ENCODE results near the gene SUMO2. TPM values are rescaled to one million over a fixed set of nuclear protein-coding genes. Genes with fewer than 3 reads are reported as not detected.

Gene SUMO2
- polyA plus RNA-seq, 3 donors = 64.9 to 318 (median 282) TPM

DNA sequence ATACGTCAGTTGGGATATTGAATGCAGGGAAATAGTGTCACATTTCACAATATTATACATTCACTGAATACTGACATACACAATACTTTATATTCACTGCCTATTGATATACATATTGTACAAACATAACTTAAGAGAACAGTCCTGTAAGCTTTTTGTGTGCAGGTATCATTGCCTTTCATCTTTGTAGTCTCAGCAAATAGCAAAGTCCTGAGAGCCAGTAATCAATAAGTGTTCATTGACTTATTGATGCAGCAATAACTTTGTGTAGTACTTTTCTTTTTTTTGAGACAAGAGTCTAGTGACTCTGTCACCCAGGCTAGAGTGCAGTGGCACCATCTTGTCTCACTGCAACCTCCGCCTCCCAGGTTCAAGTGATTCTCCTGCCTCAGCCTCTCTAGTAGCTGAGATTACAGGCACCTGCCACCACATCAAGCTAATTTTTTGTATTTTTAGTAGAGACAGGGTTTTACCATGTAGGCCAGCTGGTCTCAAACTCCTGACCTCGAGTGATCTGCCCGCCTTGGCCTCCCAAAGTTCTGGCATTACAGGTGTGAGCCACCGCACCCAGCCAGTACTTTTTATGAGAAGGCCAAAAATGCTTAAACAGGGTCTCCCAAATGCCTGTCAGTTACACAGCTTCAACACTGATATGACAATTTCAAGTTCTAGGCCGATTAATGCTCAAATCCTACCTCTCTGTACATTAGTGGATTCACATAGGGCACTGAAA, 17.3 kb upstream of the SUMO2 start:
- H2AFZ ChIP-seq (ENCODE audit: insufficient read depth, low read depth, low read length, poor library complexity, severe bottlenecking) = no peak overlapping the region
- H3K36me3 ChIP-seq (replicated peaks in 1 of 2; ENCODE audit: control insufficient read depth in 1 of 2, insufficient read depth in 2 of 2, low read length in 2 of 2) = no peaks in the 10 kb centered on the region
- peaks cover 0 to 3% (median 3%) of the 10 kb centered on the region in 3 donors for H3K27me3 Mint-ChIP-seq (ENCODE audit: low read depth in 3 of 3)
- TF ChIP-seq, protein P1, sequence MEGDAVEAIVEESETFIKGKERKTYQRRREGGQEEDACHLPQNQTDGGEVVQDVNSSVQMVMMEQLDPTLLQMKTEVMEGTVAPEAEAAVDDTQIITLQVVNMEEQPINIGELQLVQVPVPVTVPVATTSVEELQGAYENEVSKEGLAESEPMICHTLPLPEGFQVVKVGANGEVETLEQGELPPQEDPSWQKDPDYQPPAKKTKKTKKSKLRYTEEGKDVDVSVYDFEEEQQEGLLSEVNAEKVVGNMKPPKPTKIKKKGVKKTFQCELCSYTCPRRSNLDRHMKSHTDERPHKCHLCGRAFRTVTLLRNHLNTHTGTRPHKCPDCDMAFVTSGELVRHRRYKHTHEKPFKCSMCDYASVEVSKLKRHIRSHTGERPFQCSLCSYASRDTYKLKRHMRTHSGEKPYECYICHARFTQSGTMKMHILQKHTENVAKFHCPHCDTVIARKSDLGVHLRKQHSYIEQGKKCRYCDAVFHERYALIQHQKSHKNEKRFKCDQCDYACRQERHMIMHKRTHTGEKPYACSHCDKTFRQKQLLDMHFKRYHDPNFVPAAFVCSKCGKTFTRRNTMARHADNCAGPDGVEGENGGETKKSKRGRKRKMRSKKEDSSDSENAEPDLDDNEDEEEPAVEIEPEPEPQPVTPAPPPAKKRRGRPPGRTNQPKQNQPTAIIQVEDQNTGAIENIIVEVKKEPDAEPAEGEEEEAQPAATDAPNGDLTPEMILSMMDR (IDR thresholded peaks at IDR 0.05) = no peak
- H3K4me1 Mint-ChIP-seq = peaks cover 7% of the 10 kb centered on the region
- H3K4me3 Mint-ChIP-seq = no peak overlapping the region
- no peak overlapping the region for H3K27ac ChIP-seq (ENCODE audit: low read depth in 1 of 2, low read length in 2 of 2)
- H3K9me3 Mint-ChIP-seq = no peaks in the 10 kb centered on the region
- no peak overlapping the region for H3K9ac ChIP-seq (ENCODE audit: insufficient read depth, low read length, poor library complexity, severe bottlenecking)
- no peaks in the 10 kb centered on the region for H3K36me3 Mint-ChIP-seq
- H3K4me3 ChIP-seq (replicated peaks in 1 of 3; ENCODE audit: low read depth in 2 of 3, low read length in 3 of 3) = no peak overlapping the region
- no peak for DNase-seq
- no peak overlapping the region for H3K4me2 ChIP-seq (replicated peaks; ENCODE audit: extremely low read depth, low read length, poor library complexity, severe bottlenecking)
- no peaks in the 10 kb centered on the region for H4K20me1 ChIP-seq (ENCODE audit: insufficient read depth, low read length)
- peaks cover 6 to 9% of the 10 kb centered on the region in 2 donors for H3K4me1 ChIP-seq (ENCODE audit: control insufficient read depth in 1 of 2, insufficient read depth in 2 of 2, low read length in 2 of 2)
- no peak overlapping the region for H3K27ac Mint-ChIP-seq
- peaks cover 6% of the 10 kb centered on the region for H3K79me2 ChIP-seq (ENCODE audit: insufficient read depth, low read length)
- intact Hi-C loops (cut with micrococcal nuclease) = loop anchor here in 1 of 2 donors (10.0 kb wide), 2 partner anchors 85 to 145 kb away; no protein-coding TSS in a partner anchor
- 91% methylated on average over 3 of the region's 6 CpGs for WGBS (ENCODE audit: insufficient coverage)
- H3K9me3 ChIP-seq (replicated peaks in 1 of 2; ENCODE audit: control insufficient read depth in 1 of 2, insufficient read depth in 1 of 2, low read length in 2 of 2) = no peaks in the 10 kb centered on the region
- H3K27me3 ChIP-seq (ENCODE audit: control insufficient read depth in 2 of 2, insufficient read depth in 2 of 2, low read length in 2 of 2) = no peaks in the 10 kb centered on the region

GRCh38 chr17:75194879-75195278, 12.1 kb upstream of the SUMO2 start:
- H3K27ac Mint-ChIP-seq = no peak overlapping the region
- TF ChIP-seq, protein P1 (IDR thresholded peaks at IDR 0.05) = no peak
- 100% methylated on average over 3 of the region's 5 CpGs for WGBS (ENCODE audit: insufficient coverage)

More at GRCh38 chr17:75194879-75195278, 12.1 kb upstream of the SUMO2 start:
- Mint-ChIP-seq H3K27me3 (ENCODE audit: low read depth in 3 of 3) (peaks cover 0 to 5% (median 3%) of the 10 kb centered on the region in 3 donors), H3K36me3 (no peaks in the 10 kb centered on the region), H3K4me1 (peaks cover 4% of the 10 kb centered on the region), H3K4me3 (no peak overlapping the region), H3K9me3 (no peaks in the 10 kb centered on the region)
- Histone ChIP-seq H3K79me2 (ENCODE audit: insufficient read depth, low read length) (no peaks in the 10 kb centered on the region), H3K4me3 (replicated peaks in 1 of 3; ENCODE audit: low read depth in 2 of 3, low read length in 3 of 3) (no peak overlapping the region), H3K9ac (ENCODE audit: insufficient read depth, low read length, poor library complexity, severe bottlenecking) (no peak overlapping the region), H3K9me3 (replicated peaks in 1 of 2; ENCODE audit: control insufficient read depth in 1 of 2, insufficient read depth in 1 of 2, low read length in 2 of 2) (no peaks in the 10 kb centered on the region), H3K36me3 (replicated peaks in 1 of 2; ENCODE audit: control insufficient read depth in 1 of 2, insufficient read depth in 2 of 2, low read length in 2 of 2) (no peaks in the 10 kb centered on the region), H4K20me1 (ENCODE audit: insufficient read depth, low read length) (no peaks in the 10 kb centered on the region), H3K4me1 (ENCODE audit: control insufficient read depth in 1 of 2, insufficient read depth in 2 of 2, low read length in 2 of 2) (no peaks in the 10 kb centered on the region), H3K27me3 (ENCODE audit: control insufficient read depth in 2 of 2, insufficient read depth in 2 of 2, low read length in 2 of 2) (no peaks in the 10 kb centered on the region), H2AFZ (ENCODE audit: insufficient read depth, low read depth, low read length, poor library complexity, severe bottlenecking) (no peak overlapping the region), H3K27ac (ENCODE audit: low read depth in 1 of 2, low read length in 2 of 2) (no peak overlapping the region), H3K4me2 (replicated peaks; ENCODE audit: extremely low read depth, low read length, poor library complexity, severe bottlenecking) (no peak overlapping the region)
- no peak for DNase-seq
- intact Hi-C loops (cut with micrococcal nuclease) = loop anchor here in 1 of 2 donors (5.0 kb wide), 1 partner anchor 233 kb away; no protein-coding TSS in a partner anchor

Data from CD14-positive monocyte (primary cell).